Measurements from ENCODE around the gene THTPA.

THTPA gene

DNA sequence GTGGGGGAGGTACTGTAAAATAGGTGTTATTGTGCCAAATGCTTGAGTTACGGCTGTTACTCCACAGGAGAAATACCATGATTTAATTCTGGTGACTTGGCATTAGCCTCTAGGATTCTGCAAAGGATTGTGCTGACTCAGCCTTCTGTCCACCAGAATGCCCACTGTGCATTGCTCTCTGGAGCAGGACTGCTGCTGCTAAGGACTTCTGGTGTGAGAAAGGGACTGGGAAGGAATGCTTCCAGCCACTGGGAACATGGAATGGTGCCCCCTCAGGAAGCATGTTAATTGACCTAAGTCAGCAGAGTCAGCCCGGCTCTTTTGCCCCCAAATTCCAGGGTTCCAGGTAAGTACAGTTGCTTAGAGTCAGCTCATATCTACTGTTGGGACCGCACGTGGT is 37.4 kb upstream of the THTPA start:
- in situ Hi-C loops (cut with HindIII; ENCODE audit: low sequenced_read_pairs) = no loop called here
- H3K4me3 ChIP-seq (ENCODE audit: low read depth, low read length) = no peak overlapping the region
- DNase-seq (ENCODE audit: low read depth, low spot score) = no peak
- TF ChIP-seq, protein P1, sequence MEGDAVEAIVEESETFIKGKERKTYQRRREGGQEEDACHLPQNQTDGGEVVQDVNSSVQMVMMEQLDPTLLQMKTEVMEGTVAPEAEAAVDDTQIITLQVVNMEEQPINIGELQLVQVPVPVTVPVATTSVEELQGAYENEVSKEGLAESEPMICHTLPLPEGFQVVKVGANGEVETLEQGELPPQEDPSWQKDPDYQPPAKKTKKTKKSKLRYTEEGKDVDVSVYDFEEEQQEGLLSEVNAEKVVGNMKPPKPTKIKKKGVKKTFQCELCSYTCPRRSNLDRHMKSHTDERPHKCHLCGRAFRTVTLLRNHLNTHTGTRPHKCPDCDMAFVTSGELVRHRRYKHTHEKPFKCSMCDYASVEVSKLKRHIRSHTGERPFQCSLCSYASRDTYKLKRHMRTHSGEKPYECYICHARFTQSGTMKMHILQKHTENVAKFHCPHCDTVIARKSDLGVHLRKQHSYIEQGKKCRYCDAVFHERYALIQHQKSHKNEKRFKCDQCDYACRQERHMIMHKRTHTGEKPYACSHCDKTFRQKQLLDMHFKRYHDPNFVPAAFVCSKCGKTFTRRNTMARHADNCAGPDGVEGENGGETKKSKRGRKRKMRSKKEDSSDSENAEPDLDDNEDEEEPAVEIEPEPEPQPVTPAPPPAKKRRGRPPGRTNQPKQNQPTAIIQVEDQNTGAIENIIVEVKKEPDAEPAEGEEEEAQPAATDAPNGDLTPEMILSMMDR (IDR thresholded peaks at IDR 0.05; ENCODE audit: low read depth, low read length) = no peak

DNA sequence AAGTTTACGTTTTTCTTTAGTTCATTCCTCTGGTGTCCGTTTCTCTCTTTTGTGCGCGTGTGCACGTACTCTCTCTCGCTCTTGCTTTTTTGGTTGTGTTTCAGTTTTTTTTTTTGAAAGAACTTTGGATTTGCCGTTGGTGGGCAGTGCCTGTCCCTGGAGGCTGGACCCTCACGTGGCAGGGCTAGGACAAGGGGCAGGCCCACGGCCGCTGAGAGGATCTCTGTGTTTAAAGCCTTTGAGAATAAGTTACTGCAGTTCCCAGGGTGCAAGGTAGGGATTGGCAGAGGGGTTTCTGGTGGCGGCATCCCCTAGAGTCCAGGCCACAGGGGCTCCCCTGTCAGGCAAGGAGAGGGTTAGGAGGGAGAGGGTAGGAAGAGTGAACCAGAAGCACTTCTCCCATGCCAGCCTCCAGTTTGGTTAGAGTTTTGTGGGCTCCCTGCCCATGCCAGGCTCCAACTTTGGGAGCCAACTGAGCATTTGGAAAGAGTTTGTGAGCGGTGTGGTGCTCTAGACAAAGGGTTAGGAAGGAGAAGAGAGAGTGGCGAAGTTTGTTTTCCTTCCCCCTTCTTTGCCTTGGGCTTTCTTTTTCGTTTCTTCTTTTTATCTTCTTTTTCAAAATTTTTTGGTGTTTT is 35.1 kb upstream of the THTPA start:
- no peak for DNase-seq (ENCODE audit: low read depth, low spot score)
- TF ChIP-seq, protein P1 (IDR thresholded peaks at IDR 0.05; ENCODE audit: low read depth, low read length) = no peak
- in situ Hi-C loops (cut with HindIII; ENCODE audit: low sequenced_read_pairs) = no loop called here
- H3K4me3 ChIP-seq (ENCODE audit: low read depth, low read length) = no peak overlapping the region

DNA sequence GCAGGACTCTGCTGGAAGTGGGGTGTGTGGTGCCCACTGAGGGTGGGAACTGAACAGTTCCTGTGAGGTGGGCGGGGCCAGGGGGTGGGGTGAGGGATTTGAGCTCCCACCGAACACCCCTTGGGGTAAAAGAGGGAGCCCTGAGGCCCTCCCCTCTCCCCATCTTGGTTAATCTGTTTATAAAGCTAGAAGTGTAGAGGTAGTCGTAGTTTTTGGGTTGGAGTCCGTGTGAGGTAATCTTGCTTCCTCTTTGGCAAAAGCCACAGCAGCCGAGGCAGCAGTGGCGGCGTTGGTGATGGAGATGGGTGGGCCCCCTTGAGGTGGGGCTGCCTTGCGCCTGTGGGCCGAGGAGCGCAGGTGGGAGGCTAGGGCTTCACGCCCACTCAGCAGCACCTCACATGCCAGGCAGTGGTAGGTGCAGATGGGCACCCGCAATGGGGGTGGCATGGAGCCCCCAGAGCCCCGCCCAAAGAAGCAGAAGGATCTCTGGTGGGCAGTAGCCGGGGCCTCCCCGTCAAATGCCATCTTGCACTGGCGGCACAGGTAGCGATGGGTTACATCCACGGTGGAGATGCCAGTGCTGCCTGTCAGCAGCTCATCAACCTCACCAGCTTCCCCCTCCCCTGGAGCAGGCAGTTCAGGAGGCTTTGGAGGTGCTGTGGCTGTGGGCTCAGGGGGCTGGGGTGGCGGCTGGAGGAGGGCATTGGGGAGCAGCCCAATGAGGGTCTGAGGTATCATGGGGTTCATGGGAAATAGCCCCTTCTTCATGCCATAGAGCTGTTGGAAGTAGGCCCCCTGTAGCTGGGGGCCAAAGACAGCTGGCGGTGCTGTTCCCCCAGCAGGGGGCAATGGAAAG is 34.1 kb upstream of the THTPA start:
- no peak for DNase-seq (ENCODE audit: low read depth, low spot score)
- TF ChIP-seq, protein P1 (IDR thresholded peaks at IDR 0.05; ENCODE audit: low read depth, low read length) = no peak
- in situ Hi-C loops (cut with HindIII; ENCODE audit: low sequenced_read_pairs) = no loop called here
- H3K4me3 ChIP-seq (ENCODE audit: low read depth, low read length) = no peak overlapping the region

DNA sequence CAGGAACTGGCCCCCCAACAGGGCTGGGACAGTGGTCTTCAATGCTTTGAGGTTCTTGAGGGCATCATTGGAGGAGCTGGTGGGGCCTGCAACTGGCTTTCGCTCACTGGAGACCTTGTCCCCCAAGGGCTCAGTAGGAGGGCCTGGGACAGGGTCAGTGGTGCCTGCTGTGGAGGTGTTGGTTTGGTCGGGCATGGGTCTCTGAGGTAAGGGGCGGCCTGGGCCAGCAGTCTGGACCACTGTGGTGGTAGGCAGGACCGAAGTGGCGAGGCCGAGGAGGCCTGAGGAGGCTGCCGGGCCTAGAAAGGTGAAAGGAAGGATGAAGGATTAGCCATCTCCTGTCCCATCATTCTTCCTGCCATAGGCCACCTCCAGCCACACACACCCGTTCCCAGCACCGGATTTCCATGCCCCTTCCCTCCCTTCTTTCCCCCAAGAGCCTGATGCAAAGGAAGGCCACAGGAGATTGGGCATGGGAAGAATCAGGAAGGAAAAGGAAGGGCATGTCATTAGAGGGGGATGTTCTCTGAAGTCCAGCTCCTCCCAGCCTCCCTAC is 33.4 kb upstream of the THTPA start:
- TF ChIP-seq, protein P1 (IDR thresholded peaks at IDR 0.05; ENCODE audit: low read depth, low read length) = no peak
- DNase-seq (ENCODE audit: low read depth, low spot score) = no peak
- H3K4me3 ChIP-seq (ENCODE audit: low read depth, low read length) = no peak overlapping the region
- in situ Hi-C loops (cut with HindIII; ENCODE audit: low sequenced_read_pairs) = no loop called here

DNA sequence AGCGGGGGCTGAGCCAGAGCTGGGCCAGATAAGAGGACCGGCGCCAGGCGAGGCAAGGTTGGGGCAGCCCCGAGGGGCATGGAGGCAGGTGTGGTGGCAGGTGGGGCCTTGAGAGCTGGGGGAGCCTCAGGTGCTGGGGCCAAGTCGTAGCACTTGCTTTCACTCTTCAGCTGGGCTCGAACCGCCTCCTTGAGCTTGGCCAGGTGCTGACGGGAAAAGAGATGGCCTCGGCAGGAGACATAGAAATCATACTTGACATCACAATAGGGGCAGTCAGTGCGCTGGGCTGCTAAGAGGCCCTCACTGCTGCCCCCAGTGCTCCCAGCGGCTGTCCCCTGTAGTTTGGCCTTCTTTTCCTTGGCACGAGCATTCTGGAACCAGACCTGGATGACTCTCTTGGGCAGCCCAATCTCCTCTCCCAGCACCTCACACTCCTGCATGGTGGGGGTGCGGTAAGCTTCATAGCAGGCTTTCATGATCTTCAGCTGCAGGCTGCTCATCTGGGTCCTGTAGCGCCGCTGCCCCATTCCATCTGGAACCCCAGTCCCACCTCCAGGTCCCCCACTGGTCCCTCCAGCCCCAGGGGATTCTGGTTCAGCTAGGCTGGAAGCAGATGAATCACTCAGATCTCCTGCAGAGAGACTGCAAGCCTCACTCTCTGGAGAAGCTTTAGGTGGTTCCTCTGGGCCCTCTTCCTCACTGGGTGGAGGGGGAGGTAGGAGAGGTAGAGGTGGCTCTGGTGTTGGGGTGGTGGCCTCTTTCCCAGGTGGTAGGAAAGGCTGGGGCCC is 32.6 kb upstream of the THTPA start:
- TF ChIP-seq, protein P1 (IDR thresholded peaks at IDR 0.05; ENCODE audit: low read depth, low read length) = no peak
- no peak overlapping the region for H3K4me3 ChIP-seq (ENCODE audit: low read depth, low read length)
- in situ Hi-C loops (cut with HindIII; ENCODE audit: low sequenced_read_pairs) = no loop called here
- no peak for DNase-seq (ENCODE audit: low read depth, low spot score)

DNA sequence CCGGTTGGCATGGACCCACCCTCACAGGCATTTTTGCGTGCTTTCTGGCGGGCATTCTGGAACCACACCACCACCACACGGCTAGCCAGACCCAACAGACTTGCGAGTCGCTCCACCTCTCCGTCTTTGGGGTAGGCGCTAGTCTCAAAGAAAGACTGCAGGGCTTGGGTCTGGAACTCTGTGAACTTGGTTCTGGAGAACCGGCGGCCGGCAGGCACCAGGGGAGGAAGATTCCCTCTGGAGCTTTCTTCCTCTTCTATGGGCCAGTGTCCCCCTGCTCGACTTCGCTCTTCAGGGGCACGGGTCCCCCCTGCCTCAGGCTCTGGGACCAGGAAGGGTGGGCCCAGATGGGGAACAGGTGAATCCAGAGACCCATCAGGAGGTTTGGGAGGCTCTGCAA is 31.1 kb upstream of the THTPA start:
- TF ChIP-seq, protein P1 (IDR thresholded peaks at IDR 0.05; ENCODE audit: low read depth, low read length) = no peak
- DNase-seq (ENCODE audit: low read depth, low spot score) = no peak
- H3K4me3 ChIP-seq (ENCODE audit: low read depth, low read length) = no peak overlapping the region
- in situ Hi-C loops (cut with HindIII; ENCODE audit: low sequenced_read_pairs) = no loop called here

All from astrocyte of the spinal cord (primary cell).